PC-3 (cell line): Measurements from ENCODE around the gene CTXN1. TPM values are rescaled to one million over a fixed set of nuclear protein-coding genes. Genes with fewer than 3 reads are reported as not detected.

Source experiments
- ATAC-seq: fragments of 200-7000 bp; cut with Tn5 transposase; 2 replicates; pipeline ENCODE4 v1.9.1; 2020; ENCODE audit warnings: mild to moderate bottlenecking, moderate library complexity
- BruUV-seq: library from RNA; stranded (reverse); fragments of 400-500 nt; replicated peaks from 2 replicates; lab custom pipeline; 2021; lab: Mats Ljungman, UMichigan
- CTCF ChIA-PET: fragments of 300-600 bp; sonication (Branson Sonifier 250); formaldehyde crosslinking; loops from one replicate; lab custom pipeline; 2022; ENCODE audit warnings: antibody characterized with exemption; lab: Charles Lee
- POLR2A ChIA-PET: fragments of 300-600 bp; sonication (Branson Sonifier 250); formaldehyde crosslinking; loops from one replicate; lab custom pipeline; 2022; ENCODE audit warnings: antibody characterized with exemption; ENCODE audit not compliant: unreplicated experiment; lab: Charles Lee
- DNase-seq: peaks from one replicate; pipeline ENCODE4 v3.0.0-alpha.2; 2015
- H2AFZ ChIP-seq: fragments of 300-600 bp; sonication (generic); 2 replicates; pipeline ENCODE4 v1.6.0; 2016; ENCODE audit warnings: antibody characterized with exemption, low read length
- H3F3A ChIP-seq: fragments of 300-600 bp; sonication (generic); one replicate; pipeline ENCODE4 v1.6.0; 2017; ENCODE audit warnings: antibody characterized with exemption, low read length, control low read depth, mild to moderate bottlenecking; ENCODE audit not compliant: unreplicated experiment
- H3K27ac ChIP-seq: fragments of 300-600 bp; sonication (generic); 2 replicates; pipeline ENCODE4 v1.5.1; 2016; ENCODE audit warnings: mild to moderate bottlenecking, low read length
- H3K27me3 ChIP-seq: fragments of 300-600 bp; sonication (generic); 2 replicates; pipeline ENCODE4 v1.6.1; 2016; ENCODE audit warnings: low read length, mixed read lengths
- H3K36me3 ChIP-seq: fragments of 300-600 bp; sonication (generic); 2 replicates; pipeline ENCODE4 v1.6.1; 2016; ENCODE audit warnings: low read depth, mixed run types, low read length, mixed read lengths
- H3K4me1 ChIP-seq: fragments of 300-600 bp; sonication (generic); 2 replicates; pipeline ENCODE4 v1.5.1; 2016; ENCODE audit warnings: low read length; ENCODE audit not compliant: insufficient read depth
- H3K4me2 ChIP-seq: fragments of 300-600 bp; sonication (generic); 2 replicates; pipeline ENCODE4 v1.6.0; 2016; ENCODE audit warnings: low read length
- H3K4me3 ChIP-seq: fragments of 300-600 bp; sonication (generic); 2 replicates; pipeline ENCODE4 v1.5.1; 2016; ENCODE audit warnings: mild to moderate bottlenecking, low read length, mixed read lengths
- H3K79me2 ChIP-seq: fragments of 300-600 bp; sonication (generic); 2 replicates; pipeline ENCODE4 v1.6.1; 2017; ENCODE audit warnings: low read length, mixed read lengths
- H3K9ac ChIP-seq: fragments of 300-600 bp; sonication (generic); 2 replicates; pipeline ENCODE4 v1.6.0; 2016; ENCODE audit warnings: mild to moderate bottlenecking, low read length
- H3K9me2 ChIP-seq: fragments of 300-600 bp; sonication (generic); replicated peaks from 2 replicates; pipeline ENCODE4 v1.6.1; 2016; ENCODE audit warnings: mixed run types, low read length, mixed read lengths
- H3K9me3 ChIP-seq: fragments of 300-600 bp; sonication (generic); 2 replicates; pipeline ENCODE4 v1.6.1; 2016; ENCODE audit warnings: low read length, mixed read lengths
- H4K20me1 ChIP-seq: fragments of 300-600 bp; sonication (generic); 2 replicates; pipeline ENCODE4 v1.6.1; 2016; ENCODE audit warnings: low read length, mixed read lengths
- EZH2 ChIP-seq: fragments of 300-600 bp; sonication (generic); IDR thresholded peaks from one replicate; pipeline ENCODE4 v1.6.1; 2017; ENCODE audit warnings: antibody characterized with exemption, mild to moderate bottlenecking, low read length; ENCODE audit not compliant: unreplicated experiment
- EZH2phosphoT487 ChIP-seq: fragments of 300-600 bp; sonication (generic); IDR thresholded peaks from 2 replicates; pipeline ENCODE4 v1.6.1; 2018; ENCODE audit warnings: mild to moderate bottlenecking, antibody characterized with exemption, low read length, borderline replicate concordance
- intact Hi-C: fragments of 100-400 bp; cut with micrococcal nuclease; formaldehyde crosslinking; loops from 2 replicates; pipeline ENCODE4 v1.9.0; 2023
- total RNA-seq: library from RNA; depleted of rRNA; stranded (reverse); fragments of >200 nt; gene quantifications from 2 replicates; pipeline ENCODE4 v1.2.3, GENCODE V29; 2014
- TF ChIP-seq, protein P1 (sequence below): fragments of 300-600 bp; sonication (generic); conservative IDR thresholded peaks from 2 replicates; pipeline ENCODE4 v1.5.1; 2017; ENCODE audit warnings: antibody characterized with exemption, low read depth, mild to moderate bottlenecking, low read length

CTXN1 gene
- total RNA-seq, 1 experiment from 2014 or later = 11.4 TPM

DNA sequence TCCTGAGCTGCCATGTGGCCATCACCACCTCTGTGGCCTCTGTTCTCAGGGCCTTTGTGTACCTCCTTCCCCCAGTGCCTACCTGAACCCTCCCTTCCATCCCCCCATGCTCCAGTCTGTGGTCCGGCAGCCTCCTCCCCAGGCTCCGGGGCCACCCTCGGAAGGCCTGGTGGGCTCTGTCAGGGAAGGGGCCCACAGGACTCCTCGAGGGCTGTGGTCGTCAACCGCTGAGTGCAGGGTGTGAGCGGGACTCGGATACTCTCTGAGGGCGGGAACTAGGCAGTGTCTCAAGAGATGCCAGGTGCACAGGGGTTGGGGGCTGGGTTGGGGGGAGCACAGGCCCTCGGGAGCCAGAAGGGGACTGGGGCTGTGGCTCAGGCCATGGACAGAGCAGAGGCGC, 18.4 kb downstream of the CTXN1 start:
- no peaks in the 10 kb centered on the region for H3K9me2 ChIP-seq
- BruUV-seq = no TSS peak
- H2AFZ ChIP-seq = no peak overlapping the region
- CTCF ChIA-PET = interaction anchor here (0.7 kb wide), 1 partner anchor 32 kb away, joined by 10 read pairs; no protein-coding TSS in a partner anchor
- no peaks in the 10 kb centered on the region for H3K27me3 ChIP-seq
- H3K36me3 ChIP-seq = peaks cover 20% of the 10 kb centered on the region
- H3K4me1 ChIP-seq = peaks cover 18% of the 10 kb centered on the region
- no peaks in the 10 kb centered on the region for H3K9me3 ChIP-seq
- no peak overlapping the region for H3K27ac ChIP-seq
- H3K9ac ChIP-seq = no peak overlapping the region
- TF ChIP-seq, protein P1, sequence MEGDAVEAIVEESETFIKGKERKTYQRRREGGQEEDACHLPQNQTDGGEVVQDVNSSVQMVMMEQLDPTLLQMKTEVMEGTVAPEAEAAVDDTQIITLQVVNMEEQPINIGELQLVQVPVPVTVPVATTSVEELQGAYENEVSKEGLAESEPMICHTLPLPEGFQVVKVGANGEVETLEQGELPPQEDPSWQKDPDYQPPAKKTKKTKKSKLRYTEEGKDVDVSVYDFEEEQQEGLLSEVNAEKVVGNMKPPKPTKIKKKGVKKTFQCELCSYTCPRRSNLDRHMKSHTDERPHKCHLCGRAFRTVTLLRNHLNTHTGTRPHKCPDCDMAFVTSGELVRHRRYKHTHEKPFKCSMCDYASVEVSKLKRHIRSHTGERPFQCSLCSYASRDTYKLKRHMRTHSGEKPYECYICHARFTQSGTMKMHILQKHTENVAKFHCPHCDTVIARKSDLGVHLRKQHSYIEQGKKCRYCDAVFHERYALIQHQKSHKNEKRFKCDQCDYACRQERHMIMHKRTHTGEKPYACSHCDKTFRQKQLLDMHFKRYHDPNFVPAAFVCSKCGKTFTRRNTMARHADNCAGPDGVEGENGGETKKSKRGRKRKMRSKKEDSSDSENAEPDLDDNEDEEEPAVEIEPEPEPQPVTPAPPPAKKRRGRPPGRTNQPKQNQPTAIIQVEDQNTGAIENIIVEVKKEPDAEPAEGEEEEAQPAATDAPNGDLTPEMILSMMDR = no peak
- TF ChIP-seq EZH2 = no peak
- TF ChIP-seq EZH2phosphoT487 = no peak
- no peak for ATAC-seq
- no peak overlapping the region for H3K4me2 ChIP-seq
- H3K79me2 ChIP-seq = peaks cover 53% of the 10 kb centered on the region
- no peak for DNase-seq
- no peaks in the 10 kb centered on the region for H3F3A ChIP-seq
- POLR2A ChIA-PET = interaction anchor here (0.6 kb wide), 1 partner anchor 310 kb away, joined by 6 read pairs; no protein-coding TSS in a partner anchor
- H3K4me3 ChIP-seq = no peak overlapping the region
- H4K20me1 ChIP-seq = 0 out of 2 replicates have a peak, but pooled peaks cover 3% of the 10 kb centered on the region
- intact Hi-C loops = no loop called here

DNA sequence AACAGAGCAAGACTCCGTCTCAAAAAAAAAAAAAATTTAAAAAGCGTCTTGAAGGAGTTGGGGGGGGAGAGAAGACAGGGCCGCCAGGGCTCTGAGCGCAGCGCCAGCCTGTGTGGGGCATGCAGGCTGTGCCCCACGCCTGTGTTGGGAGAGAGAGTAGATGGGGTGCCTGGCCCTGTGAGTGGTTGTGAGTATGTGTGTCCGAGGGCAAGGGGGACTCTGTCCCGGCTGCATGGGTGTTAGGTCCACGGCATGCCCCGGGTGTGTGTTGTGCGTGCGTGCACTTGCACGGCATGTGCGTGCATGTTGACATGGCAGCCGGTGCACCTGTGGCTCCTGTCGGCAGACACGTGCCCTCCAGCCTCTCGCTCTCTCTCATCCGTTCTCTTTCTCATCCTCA, 18.8 kb downstream of the CTXN1 start:
- Histone ChIP-seq H3F3A (no peaks in the 10 kb centered on the region), H3K4me3 (no peak overlapping the region), H3K4me1 (peaks cover 20% of the 10 kb centered on the region), H3K27ac (no peak overlapping the region), H4K20me1 (0 out of 2 replicates have a peak, but pooled peaks cover 3% of the 10 kb centered on the region), H3K9me2 (no peaks in the 10 kb centered on the region), H2AFZ (no peak overlapping the region), H3K9ac (no peak overlapping the region), H3K9me3 (no peaks in the 10 kb centered on the region), H3K79me2 (peaks cover 54% of the 10 kb centered on the region), H3K4me2 (no peak overlapping the region), H3K36me3 (peaks cover 20% of the 10 kb centered on the region), H3K27me3 (no peaks in the 10 kb centered on the region)
- TF ChIP-seq EZH2 (no peak), EZH2phosphoT487 (no peak)
- TF ChIP-seq, protein P1 = no peak
- DNase-seq = no peak
- no peak for ATAC-seq
- no TSS peak for BruUV-seq
- intact Hi-C loops = no loop called here
- POLR2A ChIA-PET = interaction anchor here (0.6 kb wide), 2 partner anchors 226 to 310 kb away, joined by 6 to 11 read pairs; no protein-coding TSS in a partner anchor
- CTCF ChIA-PET = no interaction called here

DNA sequence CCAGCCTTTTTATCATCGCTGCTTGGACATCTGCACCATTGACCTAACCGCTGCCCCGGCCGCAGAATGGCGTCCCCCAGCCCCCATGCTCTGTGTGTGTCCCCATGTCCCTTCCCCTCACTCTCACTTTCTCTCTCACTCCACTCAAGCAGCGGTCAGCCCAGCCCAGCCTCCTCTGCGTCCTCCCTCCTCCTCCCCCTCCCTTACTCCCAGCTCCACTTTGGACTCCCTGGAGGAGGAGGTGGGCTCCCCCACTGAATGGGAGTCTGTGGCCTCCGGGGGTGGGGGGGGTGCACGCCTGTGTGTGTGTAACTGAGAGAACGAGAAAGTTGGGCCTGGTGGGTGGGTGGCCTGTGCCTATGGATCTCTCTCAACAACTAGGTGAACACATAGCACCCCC, 20.1 kb downstream of the CTXN1 start:
- peaks cover 54% of the 10 kb centered on the region for H3K79me2 ChIP-seq
- peaks cover 11% of the 10 kb centered on the region for H3F3A ChIP-seq
- no peak overlapping the region for H3K27ac ChIP-seq
- no peaks in the 10 kb centered on the region for H3K9me3 ChIP-seq
- POLR2A ChIA-PET = no interaction called here
- no peaks in the 10 kb centered on the region for H3K27me3 ChIP-seq
- H3K4me2 ChIP-seq = no peak overlapping the region; the same call in 1 of the 2 replicates
- 0 out of 2 replicates have a peak, but pooled peaks cover 3% of the 10 kb centered on the region for H4K20me1 ChIP-seq
- ATAC-seq = no peak
- TF ChIP-seq EZH2phosphoT487 (no peak), EZH2 (no peak)
- TF ChIP-seq, protein P1 = no peak
- intact Hi-C loops = no loop called here
- no peak overlapping the region for H2AFZ ChIP-seq
- H3K9me2 ChIP-seq = no peaks in the 10 kb centered on the region
- H3K9ac ChIP-seq = no peak overlapping the region
- H3K4me3 ChIP-seq = no peak overlapping the region
- peaks cover 10% of the 10 kb centered on the region for H3K36me3 ChIP-seq
- BruUV-seq = no TSS peak
- H3K4me1 ChIP-seq = peaks cover 20% of the 10 kb centered on the region
- CTCF ChIA-PET = no interaction called here
- no peak for DNase-seq
